Fibroblast of lung (primary cell): ENCODE results near the gene UPK3A. TPM values are rescaled to one million over a fixed set of nuclear protein-coding genes. Genes with fewer than 3 reads are reported as not detected.

ENCODE experiments used
- DNase-seq, 2 donors: peaks; one replicate each; pipeline versions ENCODE4 v3.0.0 to v3.0.0-alpha.2; 2010; ENCODE audit warnings: low read depth in 2 of 2
- H2AFZ ChIP-seq: 2 replicates; pipeline ENCODE4 v1.5.1; 2012; ENCODE audit warnings: low read length, control low read depth, inconsistent platforms
- H3K27ac ChIP-seq: 2 replicates; pipeline ENCODE4 v1.5.1; 2011; ENCODE audit warnings: low read length, control low read depth; ENCODE audit not compliant: insufficient read depth
- H3K27me3 ChIP-seq: 2 replicates; pipeline ENCODE4 v1.5.1; 2011; ENCODE audit warnings: mild to moderate bottlenecking, low read length; ENCODE audit not compliant: control insufficient read depth, insufficient read depth
- H3K36me3 ChIP-seq: 2 replicates; pipeline ENCODE4 v1.5.1; 2011; ENCODE audit warnings: low read length; ENCODE audit not compliant: control insufficient read depth, insufficient read depth
- H3K4me1 ChIP-seq: 2 replicates; pipeline ENCODE4 v1.5.1; 2011; ENCODE audit warnings: low read length; ENCODE audit not compliant: control insufficient read depth, insufficient read depth; ENCODE audit errors: extremely low read depth
- H3K4me2 ChIP-seq: 2 replicates; pipeline ENCODE4 v1.5.1; 2011; ENCODE audit warnings: low read length, control low read depth; ENCODE audit not compliant: insufficient read depth; ENCODE audit errors: extremely low read depth
- H3K4me3 ChIP-seq, 4 experiments: fragments of 200-600 bp in 1 of 4; sonication (generic) in 1 of 4; replicated peaks in 1 of 4; 2 replicates each; pipeline ENCODE4 v1.5.1; 2011 to 2016; ENCODE audit warnings: low read length in 4 of 4, low read depth in 3 of 4, mild to moderate bottlenecking in 3 of 4, control low read depth in 2 of 4, inconsistent platforms in 1 of 4, mixed read lengths in 1 of 4; ENCODE audit not compliant: insufficient read depth in 1 of 4; ENCODE audit errors: control extremely low read depth in 1 of 4
- H3K79me2 ChIP-seq: 2 replicates; pipeline ENCODE4 v1.5.1; 2012; ENCODE audit warnings: mild to moderate bottlenecking, low read length, inconsistent platforms; ENCODE audit not compliant: control insufficient read depth, insufficient read depth
- H3K9ac ChIP-seq: 2 replicates; pipeline ENCODE4 v1.5.1; 2011; ENCODE audit warnings: mild to moderate bottlenecking, low read length, control low read depth; ENCODE audit not compliant: insufficient read depth
- H3K9me3 ChIP-seq: 2 replicates; pipeline ENCODE4 v1.5.1; 2012; ENCODE audit warnings: low read depth, low read length; ENCODE audit not compliant: control insufficient read depth, insufficient read depth
- H4K20me1 ChIP-seq: 2 replicates; pipeline ENCODE4 v1.5.1; 2011; ENCODE audit warnings: low read length; ENCODE audit not compliant: control insufficient read depth, insufficient read depth; ENCODE audit errors: extremely low read depth
- CTCF ChIP-seq, 2 donors: IDR thresholded peaks in 1 of 2; conservative IDR thresholded peaks in 1 of 2; 1 replicate in 1 of 2; 2 replicates in 1 of 2; pipeline ENCODE4 v1.5.1; 2011 to 2012; ENCODE audit warnings: low read length in 2 of 2, control low read depth in 1 of 2, inconsistent platforms in 1 of 2, low read depth in 1 of 2, mild to moderate bottlenecking in 1 of 2
- EZH2 ChIP-seq: IDR thresholded peaks from 2 replicates; pipeline ENCODE4 v1.5.1; 2012; ENCODE audit warnings: low read length, control low read depth, mild to moderate bottlenecking; ENCODE audit errors: missing control alignments
- polyA plus RNA-seq, 2 donors: library from polyadenylated mRNA; depleted of rRNA in 1 of 2; stranded (reverse) in 1 of 2; unstranded in 1 of 2; fragments of >200 nt; gene quantifications; 2 replicates each; pipeline ENCODE4 v1.2.1, GENCODE V29; 2011 to 2012; ENCODE audit warnings: missing spikeins in 1 of 2
- total RNA-seq: library from RNA; depleted of rRNA; stranded (reverse); fragments of >200 nt; gene quantifications from 2 replicates; pipeline ENCODE4 v1.2.1, GENCODE V29; 2014

Gene UPK3A
- total and polyA plus RNA-seq, 2 donors (not counting 1 experiment from before 2014, with no cell fraction given) = not detected

GRCh38 chr22:45278125-45278524 is 6.6 kb upstream of the UPK3A start:
- Histone ChIP-seq H3K79me2 (no peaks in the 10 kb centered on the region), H3K4me1 (peaks cover 4% of the 10 kb centered on the region), H3K27me3 (peaks cover 3% of the 10 kb centered on the region), H2AFZ (no peak overlapping the region), H3K36me3 (no peaks in the 10 kb centered on the region), H3K4me2 (no peak overlapping the region), H3K9ac (no peak overlapping the region), H3K9me3 (no peaks in the 10 kb centered on the region), H3K27ac (no peak overlapping the region), H3K4me3 (no peak overlapping the region), H4K20me1 (no peaks in the 10 kb centered on the region)
- no peak for TF ChIP-seq CTCF (conservative IDR thresholded peaks at IDR 0.05 in 1 of 2, IDR thresholded peaks at IDR 0.05 in 1 of 2; ENCODE audit: low read depth in 1 of 2, low read length in 2 of 2)
- no peak for TF ChIP-seq EZH2
- DNase-seq = no peak

- H3K27ac ChIP-seq = no peak overlapping the region
- DNase-seq = no peak
- no peaks in the 10 kb centered on the region for H3K36me3 ChIP-seq
- no peak overlapping the region for H3K4me2 ChIP-seq
- peaks cover 4% of the 10 kb centered on the region for H3K4me1 ChIP-seq
- no peaks in the 10 kb centered on the region for H3K79me2 ChIP-seq
- H3K9ac ChIP-seq = no peak overlapping the region
- H3K4me3 ChIP-seq = no peak overlapping the region
- H2AFZ ChIP-seq = no peak overlapping the region
- TF ChIP-seq CTCF (conservative IDR thresholded peaks at IDR 0.05 in 1 of 2, IDR thresholded peaks at IDR 0.05 in 1 of 2; ENCODE audit: low read depth in 1 of 2, low read length in 2 of 2) (no peak), EZH2 (no peak)
- peaks cover 16% of the 10 kb centered on the region for H3K27me3 ChIP-seq
- no peaks in the 10 kb centered on the region for H3K9me3 ChIP-seq
- no peaks in the 10 kb centered on the region for H4K20me1 ChIP-seq
These were observed 4.2 kb upstream of the UPK3A start for GRCh38 chr22:45280587-45280980.

- H3K79me2 ChIP-seq = no peaks in the 10 kb centered on the region
- H3K4me3 ChIP-seq = no peak overlapping the region
- no peak overlapping the region for H3K27ac ChIP-seq
- H3K36me3 ChIP-seq = no peaks in the 10 kb centered on the region
- peaks cover 21% of the 10 kb centered on the region for H3K27me3 ChIP-seq
- no peak overlapping the region for H2AFZ ChIP-seq
- no peak overlapping the region for H3K9ac ChIP-seq
- TF ChIP-seq CTCF (conservative IDR thresholded peaks at IDR 0.05 in 1 of 2, IDR thresholded peaks at IDR 0.05 in 1 of 2; ENCODE audit: low read depth in 1 of 2, low read length in 2 of 2) (no peak), EZH2 (no peak)
- no peak for DNase-seq
- H3K9me3 ChIP-seq = no peaks in the 10 kb centered on the region
- H3K4me2 ChIP-seq = no peak overlapping the region
- H3K4me1 ChIP-seq = peaks cover 4% of the 10 kb centered on the region
- no peaks in the 10 kb centered on the region for H4K20me1 ChIP-seq
These were observed 3.7 kb upstream of the UPK3A start for GRCh38 chr22:45281010-45281409.
